LNCAP (cell line): ENCODE results near the gene SUFU.

Experiments used
- TF ChIP-seq, protein P1 (sequence below): fragments of 450-650 bp; IDR thresholded peaks from 2 replicates; pipeline ENCODE4 v1.5.1; 2017; ENCODE audit warnings: mild to moderate bottlenecking

Gene SUFU

DNA sequence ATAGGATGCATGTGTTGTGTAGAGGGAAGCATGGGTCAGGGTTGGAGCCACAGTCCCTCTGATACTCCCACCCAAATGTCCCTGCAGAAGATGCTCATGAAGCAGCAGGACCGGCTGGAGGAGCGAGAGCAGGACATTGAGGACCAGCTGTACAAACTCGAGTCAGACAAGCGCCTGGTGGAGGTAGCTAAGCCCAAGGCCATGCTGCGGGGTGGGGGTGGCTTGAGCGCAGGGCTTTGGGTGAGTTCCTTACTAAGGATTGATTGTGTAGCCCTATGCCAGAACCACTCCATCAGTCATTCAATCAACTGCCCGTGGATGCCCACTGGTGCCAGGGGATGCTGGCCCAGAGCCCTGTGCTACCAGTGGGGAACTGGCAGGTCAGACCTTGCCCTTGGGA lies 150.8 kb downstream of the SUFU start:
- TF ChIP-seq, protein P1, sequence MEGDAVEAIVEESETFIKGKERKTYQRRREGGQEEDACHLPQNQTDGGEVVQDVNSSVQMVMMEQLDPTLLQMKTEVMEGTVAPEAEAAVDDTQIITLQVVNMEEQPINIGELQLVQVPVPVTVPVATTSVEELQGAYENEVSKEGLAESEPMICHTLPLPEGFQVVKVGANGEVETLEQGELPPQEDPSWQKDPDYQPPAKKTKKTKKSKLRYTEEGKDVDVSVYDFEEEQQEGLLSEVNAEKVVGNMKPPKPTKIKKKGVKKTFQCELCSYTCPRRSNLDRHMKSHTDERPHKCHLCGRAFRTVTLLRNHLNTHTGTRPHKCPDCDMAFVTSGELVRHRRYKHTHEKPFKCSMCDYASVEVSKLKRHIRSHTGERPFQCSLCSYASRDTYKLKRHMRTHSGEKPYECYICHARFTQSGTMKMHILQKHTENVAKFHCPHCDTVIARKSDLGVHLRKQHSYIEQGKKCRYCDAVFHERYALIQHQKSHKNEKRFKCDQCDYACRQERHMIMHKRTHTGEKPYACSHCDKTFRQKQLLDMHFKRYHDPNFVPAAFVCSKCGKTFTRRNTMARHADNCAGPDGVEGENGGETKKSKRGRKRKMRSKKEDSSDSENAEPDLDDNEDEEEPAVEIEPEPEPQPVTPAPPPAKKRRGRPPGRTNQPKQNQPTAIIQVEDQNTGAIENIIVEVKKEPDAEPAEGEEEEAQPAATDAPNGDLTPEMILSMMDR, result no peak

DNA sequence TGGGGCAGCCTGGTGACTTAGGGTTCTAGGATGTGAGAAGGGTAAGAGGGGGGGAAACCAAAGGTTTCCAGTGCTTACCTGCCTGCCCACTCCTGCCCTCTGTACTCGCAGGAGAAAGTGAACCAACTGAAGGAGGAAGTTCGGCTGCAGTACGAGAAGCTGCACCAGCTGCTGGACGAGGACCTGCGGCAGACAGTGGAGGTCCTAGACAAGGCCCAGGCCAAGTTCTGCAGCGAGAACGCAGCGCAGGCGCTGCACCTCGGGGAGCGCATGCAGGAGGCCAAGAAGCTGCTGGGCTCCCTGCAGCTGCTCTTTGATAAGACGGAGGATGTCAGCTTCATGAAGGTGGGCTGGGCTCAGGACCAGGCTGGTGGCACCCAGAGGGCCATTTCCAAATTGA lies 151.2 kb downstream of the SUFU start:
- TF ChIP-seq, protein P1, result no peak

DNA sequence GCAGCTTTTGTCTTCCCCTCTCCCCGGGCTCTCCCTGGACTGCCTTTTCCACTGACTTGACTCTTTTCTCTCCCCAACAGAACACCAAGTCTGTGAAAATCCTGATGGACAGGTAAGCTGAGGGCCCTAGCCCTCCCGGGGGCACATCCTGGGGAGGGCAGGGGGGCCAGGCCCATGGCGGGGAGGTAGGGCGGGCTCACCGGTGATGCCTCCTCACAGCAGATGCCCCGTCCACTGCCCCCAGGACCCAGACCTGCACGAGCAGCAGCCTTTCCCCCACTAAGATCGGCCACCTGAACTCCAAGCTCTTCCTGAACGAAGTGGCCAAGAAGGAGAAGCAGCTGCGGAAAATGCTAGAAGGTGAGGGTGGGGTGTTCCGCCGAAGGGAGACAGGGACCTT lies 152.3 kb downstream of the SUFU start:
- TF ChIP-seq, protein P1, result no peak

DNA sequence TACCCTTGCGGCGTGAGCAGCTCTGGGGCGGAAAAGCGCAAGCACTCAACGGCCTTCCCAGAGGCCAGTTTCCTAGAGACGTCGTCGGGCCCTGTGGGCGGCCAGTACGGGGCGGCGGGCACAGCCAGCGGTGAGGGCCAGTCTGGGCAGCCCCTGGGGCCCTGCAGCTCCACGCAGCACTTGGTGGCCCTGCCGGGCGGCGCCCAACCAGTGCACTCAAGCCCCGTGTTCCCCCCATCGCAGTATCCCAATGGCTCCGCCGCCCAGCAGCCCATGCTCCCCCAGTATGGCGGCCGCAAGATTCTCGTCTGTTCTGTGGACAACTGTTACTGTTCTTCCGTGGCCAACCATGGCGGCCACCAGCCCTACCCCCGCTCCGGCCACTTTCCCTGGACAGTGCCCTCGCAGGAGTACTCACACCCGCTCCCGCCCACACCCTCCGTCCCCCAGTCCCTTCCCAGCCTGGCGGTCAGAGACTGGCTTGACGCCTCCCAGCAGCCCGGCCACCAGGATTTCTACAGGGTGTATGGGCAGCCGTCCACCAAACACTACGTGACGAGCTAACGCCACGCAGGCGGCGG lies 153.1 kb downstream of the SUFU start:
- TF ChIP-seq, protein P1, result no peak

DNA sequence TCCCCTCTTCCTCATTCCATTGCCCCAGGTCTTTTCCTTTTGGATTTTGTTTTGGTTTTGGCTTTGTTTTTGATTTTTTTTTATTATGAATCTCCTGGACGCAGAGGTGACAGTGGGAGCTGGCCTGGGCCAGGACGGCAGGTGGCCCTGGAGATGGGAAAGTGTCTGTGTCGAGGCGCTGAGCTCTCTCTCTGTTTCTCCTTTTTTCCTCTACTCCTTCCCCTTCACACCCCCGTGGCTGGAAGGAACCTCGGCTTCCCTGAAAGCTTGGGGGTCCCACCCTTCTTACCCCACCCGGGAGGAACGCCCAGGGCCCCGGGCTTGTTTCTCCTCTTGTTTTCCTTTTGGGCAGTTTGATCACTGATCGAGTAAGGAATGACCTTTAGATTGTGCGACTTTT lies 153.7 kb downstream of the SUFU start:
- TF ChIP-seq, protein P1, result no peak

DNA sequence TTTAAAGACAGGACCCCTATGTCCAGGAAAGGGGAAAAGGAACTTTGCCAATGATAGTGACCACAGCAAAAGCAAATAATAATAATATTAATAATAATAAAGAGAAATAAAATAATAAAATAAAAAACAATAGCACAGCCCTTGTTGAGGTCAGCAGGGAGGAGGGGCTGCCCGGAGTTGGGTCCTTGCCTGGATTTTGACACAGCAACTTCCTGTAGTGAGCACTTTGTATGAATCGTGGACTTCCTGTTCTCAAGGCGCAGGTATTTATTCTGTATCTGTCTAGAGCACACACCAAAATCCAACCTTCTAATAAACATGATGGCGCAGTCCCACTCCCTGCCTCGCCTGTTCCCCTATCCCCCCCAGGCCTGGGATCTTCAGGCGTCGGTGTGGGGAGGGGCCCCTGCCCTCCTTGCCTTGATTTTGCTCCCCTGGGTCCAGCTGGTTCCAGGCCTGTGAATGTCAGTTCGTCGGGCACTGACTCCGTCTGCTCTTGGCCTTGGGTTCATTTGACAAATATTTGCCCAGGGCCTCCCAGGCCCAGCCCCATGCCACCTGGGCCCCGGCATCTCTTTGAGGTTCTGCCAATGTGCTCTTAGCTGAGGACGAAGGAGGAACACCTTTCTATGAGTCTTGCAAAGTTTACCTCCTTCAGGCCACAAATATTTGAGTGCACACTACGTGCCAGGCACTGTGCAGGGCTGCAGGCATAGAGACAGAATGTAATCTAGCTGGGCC lies 154.4 kb downstream of the SUFU start:
- TF ChIP-seq, protein P1, result no peak

DNA sequence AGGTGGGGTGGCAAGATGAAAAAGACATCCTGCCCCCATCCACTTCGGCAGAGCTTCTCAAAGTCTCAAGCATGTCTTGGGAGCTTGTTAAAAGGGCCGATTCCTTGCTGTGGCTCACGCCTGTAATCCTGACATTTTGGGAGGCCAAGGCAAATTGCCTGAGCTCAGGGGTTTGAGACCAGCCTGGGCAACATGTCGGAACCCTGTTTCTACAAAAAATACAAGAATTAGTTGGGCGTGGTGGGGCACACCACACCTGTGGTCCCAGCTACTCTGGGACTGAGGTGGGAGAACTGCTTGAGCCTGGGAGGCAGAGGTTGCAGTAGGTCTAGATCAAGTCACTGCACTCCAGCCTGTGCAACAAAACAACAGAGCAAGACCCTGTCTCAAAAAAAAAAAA lies 155.0 kb downstream of the SUFU start:
- TF ChIP-seq, protein P1, result no peak
